Measurements from ENCODE around the gene BRD8. TPM values are rescaled to one million over a fixed set of nuclear protein-coding genes. Genes with fewer than 3 reads are reported as not detected.

BRD8 gene
- total and polyA plus RNA-seq, 10 of the 15 experiments (the other 5 are each of a cell fraction or from before 2014, with no cell fraction given): 28.1 to 78.5 (median 44.5) TPM

DNA sequence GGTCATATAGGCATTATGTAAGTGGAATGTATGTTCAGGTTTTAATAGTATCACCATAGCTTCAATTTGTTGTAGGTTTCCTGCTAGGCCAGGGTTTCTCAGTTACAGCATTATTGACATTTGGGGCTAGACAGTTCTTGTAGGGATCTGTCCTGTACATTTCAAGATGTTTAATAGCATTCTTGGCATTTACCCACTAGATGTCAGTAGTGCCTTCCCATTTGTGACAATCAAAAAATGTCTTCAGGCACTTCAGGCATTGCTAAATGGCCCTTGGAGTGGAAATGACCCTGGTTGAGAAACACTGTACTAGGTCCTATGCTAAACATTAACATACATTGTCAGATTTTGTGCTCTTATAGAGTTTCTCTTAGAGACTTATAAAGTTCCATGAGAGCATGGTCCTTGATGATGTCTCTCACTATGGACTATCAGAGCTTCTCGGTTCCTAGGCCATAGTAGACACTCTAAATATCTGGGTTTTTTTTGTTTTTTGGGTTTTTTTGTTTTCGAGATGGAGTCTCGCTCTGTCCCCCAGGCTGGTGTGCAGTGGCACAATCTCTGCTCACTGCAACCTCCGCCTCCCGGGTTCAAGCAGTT, 1.9 kb upstream of the BRD8 start (continued):
- TF ChIP-seq, protein P1, sequence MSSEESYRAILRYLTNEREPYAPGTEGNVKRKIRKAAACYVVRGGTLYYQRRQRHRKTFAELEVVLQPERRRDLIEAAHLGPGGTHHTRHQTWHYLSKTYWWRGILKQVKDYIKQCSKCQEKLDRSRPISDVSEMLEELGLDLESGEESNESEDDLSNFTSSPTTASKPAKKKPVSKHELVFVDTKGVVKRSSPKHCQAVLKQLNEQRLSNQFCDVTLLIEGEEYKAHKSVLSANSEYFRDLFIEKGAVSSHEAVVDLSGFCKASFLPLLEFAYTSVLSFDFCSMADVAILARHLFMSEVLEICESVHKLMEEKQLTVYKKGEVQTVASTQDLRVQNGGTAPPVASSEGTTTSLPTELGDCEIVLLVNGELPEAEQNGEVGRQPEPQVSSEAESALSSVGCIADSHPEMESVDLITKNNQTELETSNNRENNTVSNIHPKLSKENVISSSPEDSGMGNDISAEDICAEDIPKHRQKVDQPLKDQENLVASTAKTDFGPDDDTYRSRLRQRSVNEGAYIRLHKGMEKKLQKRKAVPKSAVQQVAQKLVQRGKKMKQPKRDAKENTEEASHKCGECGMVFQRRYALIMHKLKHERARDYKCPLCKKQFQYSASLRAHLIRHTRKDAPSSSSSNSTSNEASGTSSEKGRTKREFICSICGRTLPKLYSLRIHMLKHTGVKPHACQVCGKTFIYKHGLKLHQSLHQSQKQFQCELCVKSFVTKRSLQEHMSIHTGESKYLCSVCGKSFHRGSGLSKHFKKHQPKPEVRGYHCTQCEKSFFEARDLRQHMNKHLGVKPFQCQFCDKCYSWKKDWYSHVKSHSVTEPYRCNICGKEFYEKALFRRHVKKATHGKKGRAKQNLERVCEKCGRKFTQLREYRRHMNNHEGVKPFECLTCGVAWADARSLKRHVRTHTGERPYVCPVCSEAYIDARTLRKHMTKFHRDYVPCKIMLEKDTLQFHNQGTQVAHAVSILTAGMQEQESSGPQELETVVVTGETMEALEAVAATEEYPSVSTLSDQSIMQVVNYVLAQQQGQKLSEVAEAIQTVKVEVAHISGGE (CRISPR knock-in tag; IDR thresholded peaks at IDR 0.05): no peak
- TF ChIP-seq BACH1 (IDR thresholded peaks at IDR 0.05; ENCODE audit: borderline replicate concordance) (no peak), JUND (IDR thresholded peaks at IDR 0.05; ENCODE audit: low read depth, low read length) (no peak), SMC3 (IDR thresholded peaks at IDR 0.05; ENCODE audit: borderline replicate concordance, low read length) (peak; percentile 76), TCF7 (IDR thresholded peaks at IDR 0.05; ENCODE audit: borderline replicate concordance) (no peak), HDAC6 (IDR thresholded peaks at IDR 0.05; ENCODE audit: unreplicated experiment) (no peak), CBFB (IDR thresholded peaks at IDR 0.05; ENCODE audit: low read depth) (no peak), YBX1 (IDR thresholded peaks at IDR 0.05) (no peak), RB1 (IDR thresholded peaks at IDR 0.05; ENCODE audit: borderline replicate concordance) (no peak), ESRRA (IDR thresholded peaks at IDR 0.05; ENCODE audit: low read length) (no peak), HDAC2 (IDR thresholded peaks at IDR 0.05) (no peak), ZNF24 (IDR thresholded peaks at IDR 0.05) (no peak), NRF1 (conservative IDR thresholded peaks at IDR 0.05; ENCODE audit: low read depth, low read length) (no peak), CREM (IDR thresholded peaks at IDR 0.05; ENCODE audit: low read depth) (no peak), FOXK2 (IDR thresholded peaks at IDR 0.05) (no peak), ETV6 (conservative IDR thresholded peaks at IDR 0.05 in 1 of 2, IDR thresholded peaks at IDR 0.05 in 1 of 2; ENCODE audit: borderline replicate concordance in 1 of 2, low read depth in 1 of 2) (no peak)
- TF ChIP-seq, protein P2, sequence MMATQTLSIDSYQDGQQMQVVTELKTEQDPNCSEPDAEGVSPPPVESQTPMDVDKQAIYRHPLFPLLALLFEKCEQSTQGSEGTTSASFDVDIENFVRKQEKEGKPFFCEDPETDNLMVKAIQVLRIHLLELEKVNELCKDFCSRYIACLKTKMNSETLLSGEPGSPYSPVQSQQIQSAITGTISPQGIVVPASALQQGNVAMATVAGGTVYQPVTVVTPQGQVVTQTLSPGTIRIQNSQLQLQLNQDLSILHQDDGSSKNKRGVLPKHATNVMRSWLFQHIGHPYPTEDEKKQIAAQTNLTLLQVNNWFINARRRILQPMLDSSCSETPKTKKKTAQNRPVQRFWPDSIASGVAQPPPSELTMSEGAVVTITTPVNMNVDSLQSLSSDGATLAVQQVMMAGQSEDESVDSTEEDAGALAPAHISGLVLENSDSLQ (IDR thresholded peaks at IDR 0.05): 0 out of 2 replicates have a peak, but pooled peaks have one; percentile 19
- TF ChIP-seq, protein P3, sequence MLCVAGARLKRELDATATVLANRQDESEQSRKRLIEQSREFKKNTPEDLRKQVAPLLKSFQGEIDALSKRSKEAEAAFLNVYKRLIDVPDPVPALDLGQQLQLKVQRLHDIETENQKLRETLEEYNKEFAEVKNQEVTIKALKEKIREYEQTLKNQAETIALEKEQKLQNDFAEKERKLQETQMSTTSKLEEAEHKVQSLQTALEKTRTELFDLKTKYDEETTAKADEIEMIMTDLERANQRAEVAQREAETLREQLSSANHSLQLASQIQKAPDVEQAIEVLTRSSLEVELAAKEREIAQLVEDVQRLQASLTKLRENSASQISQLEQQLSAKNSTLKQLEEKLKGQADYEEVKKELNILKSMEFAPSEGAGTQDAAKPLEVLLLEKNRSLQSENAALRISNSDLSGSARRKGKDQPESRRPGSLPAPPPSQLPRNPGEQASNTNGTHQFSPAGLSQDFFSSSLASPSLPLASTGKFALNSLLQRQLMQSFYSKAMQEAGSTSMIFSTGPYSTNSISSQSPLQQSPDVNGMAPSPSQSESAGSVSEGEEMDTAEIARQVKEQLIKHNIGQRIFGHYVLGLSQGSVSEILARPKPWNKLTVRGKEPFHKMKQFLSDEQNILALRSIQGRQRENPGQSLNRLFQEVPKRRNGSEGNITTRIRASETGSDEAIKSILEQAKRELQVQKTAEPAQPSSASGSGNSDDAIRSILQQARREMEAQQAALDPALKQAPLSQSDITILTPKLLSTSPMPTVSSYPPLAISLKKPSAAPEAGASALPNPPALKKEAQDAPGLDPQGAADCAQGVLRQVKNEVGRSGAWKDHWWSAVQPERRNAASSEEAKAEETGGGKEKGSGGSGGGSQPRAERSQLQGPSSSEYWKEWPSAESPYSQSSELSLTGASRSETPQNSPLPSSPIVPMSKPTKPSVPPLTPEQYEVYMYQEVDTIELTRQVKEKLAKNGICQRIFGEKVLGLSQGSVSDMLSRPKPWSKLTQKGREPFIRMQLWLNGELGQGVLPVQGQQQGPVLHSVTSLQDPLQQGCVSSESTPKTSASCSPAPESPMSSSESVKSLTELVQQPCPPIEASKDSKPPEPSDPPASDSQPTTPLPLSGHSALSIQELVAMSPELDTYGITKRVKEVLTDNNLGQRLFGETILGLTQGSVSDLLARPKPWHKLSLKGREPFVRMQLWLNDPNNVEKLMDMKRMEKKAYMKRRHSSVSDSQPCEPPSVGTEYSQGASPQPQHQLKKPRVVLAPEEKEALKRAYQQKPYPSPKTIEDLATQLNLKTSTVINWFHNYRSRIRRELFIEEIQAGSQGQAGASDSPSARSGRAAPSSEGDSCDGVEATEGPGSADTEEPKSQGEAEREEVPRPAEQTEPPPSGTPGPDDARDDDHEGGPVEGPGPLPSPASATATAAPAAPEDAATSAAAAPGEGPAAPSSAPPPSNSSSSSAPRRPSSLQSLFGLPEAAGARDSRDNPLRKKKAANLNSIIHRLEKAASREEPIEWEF (IDR thresholded peaks at IDR 0.05; ENCODE audit: insufficient replicate concordance, low read depth, low read length): no peak
- TF ChIP-seq, protein P4, sequence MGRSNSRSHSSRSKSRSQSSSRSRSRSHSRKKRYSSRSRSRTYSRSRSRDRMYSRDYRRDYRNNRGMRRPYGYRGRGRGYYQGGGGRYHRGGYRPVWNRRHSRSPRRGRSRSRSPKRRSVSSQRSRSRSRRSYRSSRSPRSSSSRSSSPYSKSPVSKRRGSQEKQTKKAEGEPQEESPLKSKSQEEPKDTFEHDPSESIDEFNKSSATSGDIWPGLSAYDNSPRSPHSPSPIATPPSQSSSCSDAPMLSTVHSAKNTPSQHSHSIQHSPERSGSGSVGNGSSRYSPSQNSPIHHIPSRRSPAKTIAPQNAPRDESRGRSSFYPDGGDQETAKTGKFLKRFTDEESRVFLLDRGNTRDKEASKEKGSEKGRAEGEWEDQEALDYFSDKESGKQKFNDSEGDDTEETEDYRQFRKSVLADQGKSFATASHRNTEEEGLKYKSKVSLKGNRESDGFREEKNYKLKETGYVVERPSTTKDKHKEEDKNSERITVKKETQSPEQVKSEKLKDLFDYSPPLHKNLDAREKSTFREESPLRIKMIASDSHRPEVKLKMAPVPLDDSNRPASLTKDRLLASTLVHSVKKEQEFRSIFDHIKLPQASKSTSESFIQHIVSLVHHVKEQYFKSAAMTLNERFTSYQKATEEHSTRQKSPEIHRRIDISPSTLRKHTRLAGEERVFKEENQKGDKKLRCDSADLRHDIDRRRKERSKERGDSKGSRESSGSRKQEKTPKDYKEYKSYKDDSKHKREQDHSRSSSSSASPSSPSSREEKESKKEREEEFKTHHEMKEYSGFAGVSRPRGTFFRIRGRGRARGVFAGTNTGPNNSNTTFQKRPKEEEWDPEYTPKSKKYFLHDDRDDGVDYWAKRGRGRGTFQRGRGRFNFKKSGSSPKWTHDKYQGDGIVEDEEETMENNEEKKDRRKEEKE (IDR thresholded peaks at IDR 0.05): no peak
